ENCODE measurements around the gene SPEF1.
A peak's percentile ranks its signal among the peaks of the same experiment; 100 is the strongest.

The SPEF1 gene

DNA sequence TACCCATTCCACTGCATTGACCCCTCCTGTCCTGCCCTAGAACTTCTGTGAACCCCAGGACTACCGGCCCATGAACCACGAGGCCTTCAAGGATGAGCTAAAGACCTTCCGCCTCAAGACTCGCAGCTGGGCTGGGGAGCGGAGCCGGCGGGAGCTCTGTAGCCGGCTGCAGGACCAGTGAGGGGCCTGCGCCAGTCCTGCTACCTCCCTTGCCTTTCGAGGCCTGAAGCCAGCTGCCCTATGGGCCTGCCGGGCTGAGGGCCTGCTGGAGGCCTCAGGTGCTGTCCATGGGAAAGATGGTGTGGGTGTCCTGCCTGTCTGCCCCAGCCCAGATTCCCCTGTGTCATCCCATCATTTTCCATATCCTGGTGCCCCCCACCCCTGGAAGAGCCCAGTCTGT lies 23.5 kb upstream of the SPEF1 start:
- H3K4me3 ChIP-seq = no peak overlapping the region
- TF ChIP-seq, protein P1, sequence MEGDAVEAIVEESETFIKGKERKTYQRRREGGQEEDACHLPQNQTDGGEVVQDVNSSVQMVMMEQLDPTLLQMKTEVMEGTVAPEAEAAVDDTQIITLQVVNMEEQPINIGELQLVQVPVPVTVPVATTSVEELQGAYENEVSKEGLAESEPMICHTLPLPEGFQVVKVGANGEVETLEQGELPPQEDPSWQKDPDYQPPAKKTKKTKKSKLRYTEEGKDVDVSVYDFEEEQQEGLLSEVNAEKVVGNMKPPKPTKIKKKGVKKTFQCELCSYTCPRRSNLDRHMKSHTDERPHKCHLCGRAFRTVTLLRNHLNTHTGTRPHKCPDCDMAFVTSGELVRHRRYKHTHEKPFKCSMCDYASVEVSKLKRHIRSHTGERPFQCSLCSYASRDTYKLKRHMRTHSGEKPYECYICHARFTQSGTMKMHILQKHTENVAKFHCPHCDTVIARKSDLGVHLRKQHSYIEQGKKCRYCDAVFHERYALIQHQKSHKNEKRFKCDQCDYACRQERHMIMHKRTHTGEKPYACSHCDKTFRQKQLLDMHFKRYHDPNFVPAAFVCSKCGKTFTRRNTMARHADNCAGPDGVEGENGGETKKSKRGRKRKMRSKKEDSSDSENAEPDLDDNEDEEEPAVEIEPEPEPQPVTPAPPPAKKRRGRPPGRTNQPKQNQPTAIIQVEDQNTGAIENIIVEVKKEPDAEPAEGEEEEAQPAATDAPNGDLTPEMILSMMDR (IDR thresholded peaks at IDR 0.05) = no peak
- DNase-seq (ENCODE audit: low spot score) = no peak
- H3K27ac ChIP-seq = peak overlapping the region; percentile 30 to 95

DNA sequence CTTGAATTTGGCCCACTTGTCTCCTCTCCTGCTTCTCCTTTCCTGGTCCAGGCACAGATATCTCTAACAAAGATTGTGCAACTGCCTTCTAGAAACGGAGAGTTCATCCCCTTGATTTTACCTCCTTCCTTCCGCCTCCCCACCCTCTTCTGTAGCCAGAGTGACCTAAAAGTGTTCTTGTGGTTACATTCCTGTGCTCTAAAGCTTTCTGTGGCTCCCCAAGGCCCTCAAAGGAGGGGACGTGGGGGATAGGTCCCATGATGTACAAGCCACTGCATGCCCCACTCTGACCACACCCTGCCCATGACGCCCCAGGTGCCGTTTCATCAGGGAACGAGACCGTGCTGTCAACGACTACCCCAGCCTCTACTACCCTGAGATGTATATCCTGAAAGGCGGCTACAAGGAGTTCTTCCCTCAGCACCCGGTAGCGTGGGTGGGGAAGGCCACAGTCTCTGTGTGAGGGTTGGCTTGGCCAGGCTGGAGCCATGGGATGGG lies 23.1 kb upstream of the SPEF1 start:
- no peak overlapping the region for H3K4me3 ChIP-seq
- H3K27ac ChIP-seq = peak overlapping the region; percentile 30 to 95
- TF ChIP-seq, protein P1 (IDR thresholded peaks at IDR 0.05) = no peak
- no peak for DNase-seq (ENCODE audit: low spot score)

DNA sequence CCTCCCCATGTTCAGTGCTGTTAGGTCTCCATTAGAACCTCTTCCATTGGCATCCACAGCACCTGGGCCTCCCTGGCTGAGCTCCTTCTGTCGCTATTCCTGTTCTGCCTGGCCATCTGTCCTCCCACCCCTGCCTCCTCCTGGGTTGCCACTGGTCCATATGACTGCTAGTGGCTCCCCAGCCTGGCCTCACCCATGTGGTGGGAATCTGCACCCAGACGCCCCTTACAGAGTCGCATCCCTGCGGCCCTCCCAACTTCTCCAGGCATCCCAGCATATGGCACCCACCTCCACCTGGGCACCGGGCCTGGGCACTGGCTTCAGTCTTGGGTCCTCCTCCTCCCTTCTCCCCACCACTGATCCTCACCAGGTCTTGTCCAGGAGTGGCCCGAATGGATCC lies 22.6 kb upstream of the SPEF1 start:
- Histone ChIP-seq H3K27ac (no peak overlapping the region), H3K4me3 (no peak overlapping the region)
- TF ChIP-seq, protein P1 (IDR thresholded peaks at IDR 0.05) = no peak
- no peak for DNase-seq (ENCODE audit: low spot score)

DNA sequence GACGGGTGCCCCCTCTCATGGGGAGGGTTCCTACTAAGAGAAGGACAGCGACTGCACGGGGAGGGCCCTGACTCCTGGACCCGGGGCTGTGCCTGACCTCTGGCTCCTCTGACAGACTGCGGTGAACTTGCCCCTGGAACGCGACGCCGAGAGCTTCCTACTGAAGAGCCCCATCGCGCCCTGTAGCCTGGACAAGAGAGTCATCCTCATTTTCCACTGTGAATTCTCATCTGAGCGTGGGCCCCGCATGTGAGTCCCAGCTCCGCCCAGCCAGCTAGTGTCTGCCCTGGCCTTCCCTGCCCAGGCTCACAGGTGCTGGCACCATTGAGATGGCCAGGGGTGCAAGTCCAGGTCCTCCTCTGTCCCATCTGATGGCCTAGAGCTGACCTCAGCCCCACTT lies 22.0 kb upstream of the SPEF1 start:
- DNase-seq (ENCODE audit: low spot score) = no peak
- Histone ChIP-seq H3K27ac (no peak overlapping the region), H3K4me3 (no peak overlapping the region)
- TF ChIP-seq, protein P1 (IDR thresholded peaks at IDR 0.05) = no peak

DNA sequence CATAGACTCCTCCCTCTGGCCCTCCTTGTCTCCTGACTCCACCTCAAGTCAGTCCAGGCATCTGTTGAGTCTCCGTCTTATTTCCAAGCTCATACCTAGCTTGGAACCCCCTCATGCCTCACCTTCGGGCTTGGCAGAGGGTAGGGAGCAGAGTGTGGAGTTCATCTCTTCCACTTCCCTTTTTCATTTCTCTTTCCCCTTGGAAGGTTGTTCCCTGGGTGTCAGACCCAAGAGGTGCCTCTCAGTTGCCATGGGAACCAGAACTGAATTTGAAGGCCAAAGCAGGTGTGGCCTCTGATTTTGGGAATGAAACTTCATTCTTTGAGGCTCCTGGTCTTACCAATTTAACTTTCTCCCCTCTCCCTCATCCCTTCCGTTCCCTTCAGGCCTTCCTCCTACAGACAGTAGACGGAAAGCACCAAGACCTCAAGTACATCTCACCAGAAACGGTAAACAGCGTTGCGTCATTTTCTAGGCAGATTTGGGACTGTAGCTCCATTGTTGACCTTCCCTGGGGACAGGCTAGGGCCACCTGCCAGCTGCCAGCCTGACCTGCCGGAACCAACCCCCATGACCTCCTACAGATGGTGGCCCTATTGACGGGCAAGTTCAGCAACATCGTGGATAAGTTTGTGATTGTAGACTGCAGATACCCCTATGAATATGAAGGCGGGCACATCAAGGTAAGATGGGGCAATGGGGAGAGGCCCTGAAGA lies 21.4 kb upstream of the SPEF1 start:
- no peak overlapping the region for H3K27ac ChIP-seq
- TF ChIP-seq, protein P1 (IDR thresholded peaks at IDR 0.05) = no peak
- H3K4me3 ChIP-seq = no peak overlapping the region
- no peak for DNase-seq (ENCODE audit: low spot score)

DNA sequence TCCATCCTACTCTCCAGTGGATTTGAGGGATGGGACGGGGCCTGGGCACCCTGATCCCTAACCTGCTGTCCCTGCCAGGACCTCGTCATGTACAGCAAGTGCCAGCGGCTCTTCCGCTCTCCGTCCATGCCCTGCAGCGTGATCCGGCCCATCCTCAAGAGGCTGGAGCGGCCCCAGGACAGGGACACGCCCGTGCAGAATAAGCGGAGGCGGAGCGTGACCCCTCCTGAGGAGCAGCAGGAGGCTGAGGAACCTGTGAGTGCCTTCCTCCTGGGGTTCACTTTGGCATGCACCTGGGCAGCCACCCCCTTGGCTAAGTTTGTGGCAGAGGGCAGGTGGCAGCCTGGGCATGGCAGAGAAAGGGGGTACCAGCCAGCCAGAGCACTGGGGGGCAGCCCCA lies 20.6 kb upstream of the SPEF1 start:
- no peak overlapping the region for H3K4me3 ChIP-seq
- TF ChIP-seq, protein P1 (IDR thresholded peaks at IDR 0.05) = no peak
- no peak for DNase-seq (ENCODE audit: low spot score)
- no peak overlapping the region for H3K27ac ChIP-seq

DNA sequence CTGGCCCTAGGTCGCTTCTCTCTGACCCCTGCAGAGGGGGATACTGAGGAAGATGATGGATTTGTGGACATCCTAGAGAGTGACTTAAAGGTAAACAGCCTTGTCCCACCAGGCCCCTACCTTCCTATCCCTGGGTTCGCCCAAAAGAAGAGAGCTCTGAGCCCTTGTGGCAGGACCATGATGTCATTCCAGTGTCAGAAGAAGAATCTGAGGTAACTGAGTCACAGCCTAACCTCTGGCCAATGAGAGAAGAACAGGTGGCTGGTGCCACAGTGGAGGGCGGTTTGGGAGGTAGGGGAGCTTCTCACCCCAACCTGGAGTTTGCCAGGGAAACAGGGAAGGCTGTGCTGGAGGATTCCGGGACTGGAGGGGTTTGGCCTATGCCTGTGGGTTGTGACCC lies 20.1 kb upstream of the SPEF1 start:
- TF ChIP-seq, protein P1 (IDR thresholded peaks at IDR 0.05) = no peak
- no peak for DNase-seq (ENCODE audit: low spot score)
- H3K4me3 ChIP-seq = no peak overlapping the region
- peak overlapping the region in 1 of 2 donors; percentile 2 for H3K27ac ChIP-seq

Data from coronary artery (tissue), 2 donors.